H1 (cell line): ENCODE data around the gene MARS1. TPM values are rescaled to one million over a fixed set of nuclear protein-coding genes. Genes with fewer than 3 reads are reported as not detected.

Experiments
- CTCF ChIA-PET: fragments of 300-600 bp; sonication (Branson Sonifier 250); formaldehyde crosslinking; loops from one replicate; lab custom pipeline; 2021; ENCODE audit not compliant: partially characterized antibody; lab: Charles Lee
- POLR2A ChIA-PET: fragments of 300-600 bp; sonication (Branson Sonifier 250); formaldehyde crosslinking; loops from one replicate; lab custom pipeline; 2021; ENCODE audit warnings: inconsistent platforms; ENCODE audit not compliant: partially characterized antibody; lab: Charles Lee
- DNase-seq, 2 experiments: peaks; one replicate each; pipeline versions ENCODE4 v3.0.0 to v3.0.0-alpha.2; 2010 to 2022; ENCODE audit warnings: low spot score in 2 of 2, low read depth in 1 of 2, mixed read lengths in 1 of 2
- FAIRE-seq: peaks from 2 replicates; lab custom pipeline; 2011; peaks lifted over from hg19 to GRCh38; lab: Jason Lieb, UNC
- H2AFZ ChIP-seq: 2 replicates; pipeline ENCODE4 v1.8.1; 2012; ENCODE audit warnings: low read length, inconsistent platforms
- H2AK5ac ChIP-seq: 2 replicates; pipeline ENCODE4 v1.6.1; 2013; ENCODE audit warnings: low read depth, low read length
- H2BK120ac ChIP-seq: replicated peaks from 2 replicates; pipeline ENCODE3; 2013; ENCODE audit warnings: low read depth, low read length, inconsistent platforms
- H2BK12ac ChIP-seq: 2 replicates; pipeline ENCODE4 v1.6.1; 2013; ENCODE audit warnings: low read depth, low read length
- H2BK15ac ChIP-seq: 2 replicates; pipeline ENCODE4 v1.6.1; 2013; ENCODE audit warnings: low read length
- H2BK20ac ChIP-seq: 2 replicates; pipeline ENCODE4 v1.6.1; 2013; ENCODE audit warnings: low read length
- H2BK5ac ChIP-seq: 2 replicates; pipeline ENCODE4 v1.6.1; 2013; ENCODE audit warnings: low read depth, low read length
- H3K14ac ChIP-seq: 2 replicates; pipeline ENCODE4 v1.6.1; 2013; ENCODE audit warnings: inconsistent platforms; ENCODE audit not compliant: insufficient read length
- H3K18ac ChIP-seq: 2 replicates; pipeline ENCODE4 v1.6.1; 2013; ENCODE audit warnings: low read length; ENCODE audit errors: extremely low read depth
- H3K23ac ChIP-seq: 2 replicates; pipeline ENCODE4 v1.6.1; 2013; ENCODE audit warnings: inconsistent platforms; ENCODE audit not compliant: insufficient read length
- H3K23me2 ChIP-seq: 2 replicates; pipeline ENCODE4 v1.6.1; 2013; ENCODE audit warnings: low read depth, low read length
- H3K27ac ChIP-seq: 2 replicates; pipeline ENCODE4 v1.6.1; 2011; ENCODE audit warnings: low read depth, low read length, inconsistent platforms
- H3K27me3 ChIP-seq, 4 experiments: replicated peaks in 1 of 4; 1 replicate in 1 of 4; 2 replicates in 3 of 4; pipeline versions ENCODE4 v1.6.1 to v1.8.1; 2011 to 2013; ENCODE audit warnings: low read length in 3 of 4, mild to moderate bottlenecking in 3 of 4, inconsistent platforms in 2 of 4, mixed read lengths in 2 of 4, moderate library complexity in 1 of 4; ENCODE audit not compliant: control insufficient read depth in 3 of 4, insufficient read depth in 3 of 4; ENCODE audit errors: extremely low read depth in 1 of 4
- H3K36me3 ChIP-seq, 4 experiments: 2 replicates each; pipeline versions ENCODE4 v1.6.1 to v1.8.1; 2011 to 2013; ENCODE audit warnings: mild to moderate bottlenecking in 4 of 4, low read length in 3 of 4, moderate library complexity in 2 of 4, control low read depth in 1 of 4, inconsistent platforms in 1 of 4; ENCODE audit not compliant: insufficient read depth in 4 of 4, control insufficient read depth in 2 of 4
- H3K4ac ChIP-seq: replicated peaks from 2 replicates; pipeline ENCODE3; 2013; ENCODE audit warnings: low read length, low read depth, mixed read lengths, inconsistent platforms; ENCODE audit not compliant: insufficient read length
- H3K4me1 ChIP-seq, 4 experiments: replicated peaks in 1 of 4; 1 replicate in 1 of 4; 2 replicates in 3 of 4; pipeline versions ENCODE4 v1.6.1 to v1.8.1; 2011 to 2013; ENCODE audit warnings: low read length in 3 of 4, inconsistent platforms in 2 of 4, mixed read lengths in 1 of 4; ENCODE audit not compliant: insufficient read depth in 4 of 4, control insufficient read depth in 3 of 4
- H3K4me2 ChIP-seq, 2 experiments: 2 replicates each; pipeline versions ENCODE4 v1.6.1 to v1.8.1; 2011 to 2013; ENCODE audit warnings: low read depth in 2 of 2, low read length in 2 of 2, control low read depth in 1 of 2, inconsistent platforms in 1 of 2, mild to moderate bottlenecking in 1 of 2; ENCODE audit not compliant: insufficient read depth in 1 of 2
- H3K4me3 ChIP-seq, 4 experiments: fragments of 200-600, 300-600 bp in 1 of 4; sonication (generic), shearing (Covaris generic), sonication (Bioruptor Twin) in 1 of 4; 2 replicates each; pipeline versions ENCODE4 v1.5.1 to v1.8.1; 2011 to 2016; ENCODE audit warnings: low read length in 4 of 4, low read depth in 3 of 4, control low read depth in 2 of 4, inconsistent platforms in 2 of 4, mild to moderate bottlenecking in 2 of 4, mixed read lengths in 1 of 4, moderate library complexity in 1 of 4; ENCODE audit not compliant: insufficient read depth in 2 of 4; ENCODE audit errors: extremely low read depth in 1 of 4
- H3K56ac ChIP-seq: replicated peaks from 2 replicates; pipeline ENCODE3; 2013; ENCODE audit warnings: low read depth, mild to moderate bottlenecking, mixed read lengths, low read length, inconsistent platforms; ENCODE audit not compliant: insufficient read length
- H3K79me1 ChIP-seq: 2 replicates; pipeline ENCODE4 v1.6.1; 2013; ENCODE audit warnings: low read depth, low read length, control low read depth
- H3K79me2 ChIP-seq, 2 experiments: 2 replicates each; pipeline versions ENCODE4 v1.6.1 to v1.8.1; 2012 to 2013; ENCODE audit warnings: low read length in 2 of 2, mild to moderate bottlenecking in 2 of 2, inconsistent platforms in 1 of 2; ENCODE audit not compliant: insufficient read depth in 2 of 2, control insufficient read depth in 1 of 2
- H3K9ac ChIP-seq, 4 experiments: replicated peaks in 1 of 4; 1 replicate in 1 of 4; 2 replicates in 3 of 4; pipeline versions ENCODE4 v1.6.1 to v1.8.1; 2011 to 2013; ENCODE audit warnings: low read depth in 3 of 4, low read length in 3 of 4, control low read depth in 2 of 4, mild to moderate bottlenecking in 2 of 4, moderate library complexity in 2 of 4, inconsistent platforms in 1 of 4; ENCODE audit errors: extremely low read depth in 1 of 4
- H3K9me3 ChIP-seq, 2 experiments: 2 replicates each; pipeline versions ENCODE4 v1.6.1 to v1.8.1; 2012 to 2013; ENCODE audit warnings: mild to moderate bottlenecking in 2 of 2, moderate library complexity in 2 of 2, control low read depth in 1 of 2, inconsistent platforms in 1 of 2, low read depth in 1 of 2, low read length in 1 of 2, mixed read lengths in 1 of 2; ENCODE audit not compliant: insufficient read depth in 2 of 2
- H4K20me1 ChIP-seq, 2 experiments: replicated peaks in 1 of 2; 2 replicates each; pipeline versions ENCODE3 to v1.8.1; 2011 to 2013; ENCODE audit warnings: inconsistent platforms in 2 of 2, low read length in 2 of 2, mild to moderate bottlenecking in 1 of 2; ENCODE audit not compliant: insufficient read depth in 2 of 2, control insufficient read depth in 1 of 2
- H4K5ac ChIP-seq: 2 replicates; pipeline ENCODE4 v1.6.1; 2013; ENCODE audit warnings: low read length, low read depth, mixed read lengths, inconsistent platforms; ENCODE audit not compliant: insufficient read length
- H4K8ac ChIP-seq: 2 replicates; pipeline ENCODE4 v1.8.0; 2013; ENCODE audit warnings: mild to moderate bottlenecking, moderate library complexity, low read length, inconsistent platforms; ENCODE audit not compliant: insufficient read depth; ENCODE audit errors: extremely low read depth
- H4K91ac ChIP-seq: replicated peaks from 2 replicates; pipeline ENCODE3; 2013; ENCODE audit warnings: low read length, mixed read lengths, inconsistent platforms; ENCODE audit not compliant: insufficient read length
- EGR1 ChIP-seq: IDR thresholded peaks from 2 replicates; pipeline ENCODE4 v1.6.1; 2011; ENCODE audit warnings: low read depth, low read length, borderline replicate concordance
- SIX5 ChIP-seq: IDR thresholded peaks from 2 replicates; pipeline ENCODE4 v1.6.1; 2011; ENCODE audit warnings: mild to moderate bottlenecking, low read depth, low read length
- TCF12 ChIP-seq: IDR thresholded peaks from 2 replicates; pipeline ENCODE4 v1.6.1; 2011; ENCODE audit warnings: low read depth, mild to moderate bottlenecking, low read length
- WGBS, 2 experiments: shearing (Covaris generic) in 1 of 2; methylation state at CpG; one replicate each; pipeline versions ENCODE4 v1.1.6 to v1.1.7; 2013 to 2015; ENCODE audit warnings: low lambda C conversion rate in 2 of 2, mixed read lengths in 2 of 2, inconsistent platforms in 1 of 2, low coverage in 1 of 2, missing lambda C conversion rate in 1 of 2; ENCODE audit not compliant: insufficient replicate concordance in 2 of 2, insufficient coverage in 1 of 2, insufficient read length in 1 of 2; ENCODE audit errors: extremely low coverage in 1 of 2, missing lambda C conversion rate in 1 of 2; 5-methylcytosine and 5-hydroxymethylcytosine counted together
- polyA plus RNA-seq, 7 experiments: library from polyadenylated mRNA; depleted of rRNA in 3 of 7; stranded (reverse) in 5 of 7; unstranded in 2 of 7; fragments of >200 nt in 5 of 7; fragments of 200-250 nt in 2 of 7; gene quantifications; 1 replicate in 5 of 7; 2 replicates in 1 of 7; 4 replicates in 1 of 7; pipeline versions ENCODE4 v1.2.1 to v1.2.3, GENCODE V29; 2011 to 2013; ENCODE audit warnings: missing spikeins in 2 of 7, mixed read lengths in 2 of 7
- total RNA-seq: library from RNA; stranded (reverse); fragmentation: NEBNext Ultra II Directional; extraction: Animal tissue kit (Norgen Biotek cat#: 25700); gene quantifications from 2 replicates; pipeline ENCODE4 v1.2.1, GENCODE V29; 2021

The MARS1 gene
- total and polyA plus RNA-seq, 2 of the 8 experiments (the other 6 are each of a cell fraction or from before 2014, with no cell fraction given) = 194 to 407 TPM

DNA sequence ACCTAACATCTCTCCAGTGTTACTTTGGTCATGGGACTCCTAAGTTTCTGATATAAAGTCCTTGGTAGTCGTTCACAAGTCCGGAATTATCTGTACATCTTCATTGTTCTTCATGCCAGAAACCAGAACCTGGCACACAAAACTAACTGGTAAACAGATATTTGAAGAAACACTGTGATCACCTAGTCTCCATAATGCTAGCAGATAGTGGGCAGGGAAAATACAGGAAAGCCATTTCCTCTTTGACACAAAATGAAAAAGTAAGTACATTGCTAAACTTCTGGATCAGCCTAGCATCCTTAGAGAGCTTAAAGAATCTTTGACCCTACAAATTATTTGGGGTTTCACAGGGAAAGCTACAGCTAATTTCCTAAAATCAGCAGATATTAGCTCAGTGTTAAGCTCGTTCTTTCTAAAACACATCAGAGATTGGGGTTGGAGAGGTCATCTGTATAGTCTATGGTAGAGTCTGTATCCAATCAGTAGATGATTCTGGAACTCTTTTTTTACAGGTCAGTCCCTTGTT, 27.6 kb downstream of the MARS1 start:
- TF ChIP-seq EGR1 = no peak
- no peak for TF ChIP-seq TCF12
- TF ChIP-seq SIX5 = no peak
- TF ChIP-seq, all 59 proteins: peak for 0
- Histone ChIP-seq H2AK5ac (no peak overlapping the region), H4K5ac (no peak overlapping the region), H2AFZ (no peak overlapping the region), H4K91ac (no peak overlapping the region), H2BK20ac (no peak overlapping the region), H3K4me1 (peaks cover 0 to 6% (median 4%) of the 10 kb centered on the region in 4 experiments; a peak in 3 of 7 replicates), H3K56ac (no peak overlapping the region), H3K27ac (no peak overlapping the region), H3K18ac (no peak overlapping the region), H3K14ac (no peak overlapping the region), H3K9ac (no peak overlapping the region), H3K4ac (no peak overlapping the region), H3K23ac (no peak overlapping the region), H3K4me2 (no peak overlapping the region), H4K20me1 (peaks cover 7 to 18% of the 10 kb centered on the region in 2 experiments), H2BK120ac (no peak overlapping the region), H3K27me3 (no peaks in the 10 kb centered on the region), H3K36me3 (peaks cover 52 to 84% (median 68%) of the 10 kb centered on the region in 4 experiments), H2BK12ac (no peak overlapping the region), H4K8ac (no peak overlapping the region), H3K9me3 (no peaks in the 10 kb centered on the region), H3K79me2 (peaks cover 0 to 20% of the 10 kb centered on the region in 2 experiments; a peak in 2 of 4 replicates), H3K79me1 (no peaks in the 10 kb centered on the region), H2BK15ac (no peak overlapping the region), H3K4me3 (no peak overlapping the region), H2BK5ac (no peak overlapping the region), H3K23me2 (peaks cover 8% of the 10 kb centered on the region)
- CTCF ChIA-PET = interaction anchor here (0.6 to 1.2 kb wide), 4 partner anchors 12 to 251 kb away, joined by 3 to 4 read pairs (median 4); no protein-coding TSS in a partner anchor
- 91% methylated on average over 3 of the region's 3 CpGs; no CpG with 5 or more reads in 1 of the 2 experiments for WGBS, 2 experiments
- POLR2A ChIA-PET = interaction anchor here (0.9 to 6.0 kb wide), 8 partner anchors 8 to 65 kb away, joined by 3 to 41 read pairs (median 4); partner anchors contain the start of gene MBD6
- DNase-seq = no peak
- FAIRE-seq = no peak
